Motor neuron (in vitro differentiated cells): ENCODE measurements around the gene KLC1. TPM values are rescaled to one million over a fixed set of nuclear protein-coding genes. Genes with fewer than 3 reads are reported as not detected.
A peak's percentile ranks its signal among the peaks of the same experiment; 100 is the strongest.
"Not testable (repeated sequence)": the region's sequence is repeated elsewhere in the genome, so short reads cannot be mapped to it uniquely, and the experiment has no call there.

Source experiments
- ATAC-seq, 8 experiments: fragments of 200-7000 bp; cut with Tn5 transposase; replicated peaks in 6 of 8; 2 replicates each; pipeline ENCODE4 v1.8.0; 2021; ENCODE audit warnings: mild to moderate bottlenecking in 8 of 8, moderate library complexity in 8 of 8
- H3K27ac ChIP-seq, 2 donors: fragments of 250-450 bp; sonication (Bioruptor Pico); 2 replicates each; pipeline ENCODE4 v1.9.0; 2021; ENCODE audit warnings: antibody characterized with exemption in 2 of 2, mild to moderate bottlenecking in 2 of 2, moderate library complexity in 1 of 2
- H3K4me1 ChIP-seq, 2 donors: fragments of 250-450 bp; sonication (Bioruptor Pico); replicated peaks in 1 of 2; 2 replicates each; pipeline ENCODE4 v1.6.1; 2021; ENCODE audit warnings: antibody characterized with exemption in 2 of 2, mild to moderate bottlenecking in 2 of 2, moderate library complexity in 1 of 2
- H3K4me3 ChIP-seq, 5 donors: fragments of 250-450 bp; sonication (Bioruptor Pico); 2 replicates each; pipeline ENCODE4 v1.9.0; 2021; ENCODE audit warnings: antibody characterized with exemption in 5 of 5, mild to moderate bottlenecking in 5 of 5, moderate library complexity in 4 of 5
- WGBS, 10 experiments: fragments of 450-650 bp; shearing (Covaris generic); methylation state at CpG; one replicate each; pipeline ENCODE4 v1.0.0; 2022; 5-methylcytosine and 5-hydroxymethylcytosine counted together
- in situ Hi-C, 9 experiments: fragments of 400-800 bp; cut with MboI; loops; one replicate each; pipeline ENCODE4 v1.15.0; 2021; ENCODE audit warnings: low sequenced_read_pairs in 9 of 9, low pct_unique_long_range_greater_than_20kb in 2 of 9; ENCODE audit not compliant: unreplicated experiment in 9 of 9
- total RNA-seq, 8 experiments: library from RNA; unstranded; fragments of 300-600 nt; gene quantifications; 2 replicates each; pipeline versions ENCODE4 v1.2.3 to v1.2.4, GENCODE V29; 2022

Gene KLC1
- total RNA-seq, 8 experiments from 2014 or later: 88.3 to 298 (median 254) TPM

- WGBS, 10 experiments: 35 to 100% (median 73%) methylated on average over 3 to 11 of the region's 16 CpGs
- H3K27ac ChIP-seq: no peak overlapping the region
- no peak overlapping the region for H3K4me3 ChIP-seq
- ATAC-seq: peak in 4 of 8 experiments; percentile 17 to 93 (median 91)
- H3K4me1 ChIP-seq: no peaks in the 10 kb centered on the region
- in situ Hi-C loops: no loop called here
Observed at GRCh38 chr14:103688906-103689902, 60.2 kb downstream of the KLC1 start.

GRCh38 chr14:103690332-103690731, 61.3 kb downstream of the KLC1 start:
- no peak overlapping the region for H3K4me3 ChIP-seq
- ATAC-seq: no peak
- in situ Hi-C loops: no loop called here
- WGBS, 10 experiments: 80 to 100% (median 100%) methylated on average over 1 to 7 of the region's 8 CpGs; no CpG with 5 or more reads in 1 of the 10 experiments
- H3K4me1 ChIP-seq: no peaks in the 10 kb centered on the region
- H3K27ac ChIP-seq: no peak overlapping the region

- H3K4me1 ChIP-seq, H3K4me3 ChIP-seq, ATAC-seq, in situ Hi-C loops, H3K27ac ChIP-seq: not testable (repeated sequence)
- 92 to 100% (median 96%) methylated on average over 1 to 3 of the region's 5 CpGs; no CpG with 5 or more reads in 5 of the 10 experiments for WGBS, 10 experiments
Observed at GRCh38 chr14:103691655-103692054, 62.6 kb downstream of the KLC1 start.

GRCh38 chr14:103692159-103692558, 63.1 kb downstream of the KLC1 start:
- whole genome bisulfite sequencing, 10 experiments: 90 to 100% (median 97%) methylated on average over 1 to 11 of the region's 17 CpGs; no CpG with 5 or more reads in 2 of the 10 experiments
- no peaks in the 10 kb centered on the region for H3K4me1 ChIP-seq
- in situ Hi-C loops: no loop called here
- H3K27ac ChIP-seq: no peak overlapping the region
- H3K4me3 ChIP-seq: no peak overlapping the region
- ATAC-seq: no peak

GRCh38 chr14:103692871-103693270, 63.9 kb downstream of the KLC1 start:
- ATAC-seq: no peak
- H3K27ac ChIP-seq: no peak overlapping the region

GRCh38 chr14:103693515-103693914, 64.5 kb downstream of the KLC1 start:
- H3K4me1 ChIP-seq: no peaks in the 10 kb centered on the region
- no peak for ATAC-seq
- no peak overlapping the region for H3K4me3 ChIP-seq
- no peak overlapping the region for H3K27ac ChIP-seq
- 80 to 100% (median 90%) methylated on average over 1 to 11 of the region's 22 CpGs; no CpG with 5 or more reads in 4 of the 10 experiments for WGBS, 10 experiments
- in situ Hi-C loops: no loop called here

More at GRCh38 chr14:103692871-103693270, 63.9 kb downstream of the KLC1 start:
- Histone ChIP-seq H3K4me3 (no peak overlapping the region), H3K4me1 (no peaks in the 10 kb centered on the region)
- in situ Hi-C loops: no loop called here
- 75 to 100% (median 88%) methylated on average over 1 to 6 of the region's 12 CpGs; no CpG with 5 or more reads in 2 of the 10 experiments for WGBS, 10 experiments

- 70 to 100% (median 94%) methylated on average over 1 to 15 of the region's 20 CpGs; no CpG with 5 or more reads in 2 of the 10 experiments for WGBS, 10 experiments
- ATAC-seq: no peak
- Histone ChIP-seq H3K4me3 (no peak overlapping the region), H3K4me1 (no peaks in the 10 kb centered on the region), H3K27ac (no peak overlapping the region)
- in situ Hi-C loops: no loop called here
Observed at GRCh38 chr14:103694572-103695026, 65.6 kb downstream of the KLC1 start.

- Histone ChIP-seq H3K4me1 (no peaks in the 10 kb centered on the region), H3K27ac (no peak overlapping the region), H3K4me3 (no peak overlapping the region)
- 67 to 96% (median 76%) methylated on average over 2 to 4 of the region's 14 CpGs; no CpG with 5 or more reads in 6 of the 10 experiments for WGBS, 10 experiments
- peak in 1 of 8 experiments; percentile 5 for ATAC-seq
- in situ Hi-C loops: no loop called here
Observed at GRCh38 chr14:103695296-103696069, 66.5 kb downstream of the KLC1 start.

- Histone ChIP-seq H3K27ac (no peak overlapping the region), H3K4me1 (no peaks in the 10 kb centered on the region), H3K4me3 (no peak overlapping the region)
- 80% methylated on average over 2 of the region's 13 CpGs; no CpG with 5 or more reads in 9 of the 10 experiments for WGBS, 10 experiments
- in situ Hi-C loops: no loop called here
- ATAC-seq: peak in 2 of 8 experiments; percentile 6 to 38
Observed at GRCh38 chr14:103696070-103696402, 67.0 kb downstream of the KLC1 start.

GRCh38 chr14:103696466-103697071, 67.6 kb downstream of the KLC1 start:
- Histone ChIP-seq H3K4me3 (no peak overlapping the region), H3K4me1 (no peaks in the 10 kb centered on the region), H3K27ac (no peak overlapping the region)
- in situ Hi-C loops: no loop called here
- WGBS, 10 experiments: 0 to 78% (median 46%) methylated on average over 2 to 8 of the region's 17 CpGs; no CpG with 5 or more reads in 2 of the 10 experiments
- peak in 5 of 8 experiments; percentile 52 to 79 (median 58) for ATAC-seq

GRCh38 chr14:103697206-103697602, 68.2 kb downstream of the KLC1 start:
- H3K4me1 ChIP-seq: no peaks in the 10 kb centered on the region
- no peak overlapping the region for H3K27ac ChIP-seq
- in situ Hi-C loops: no loop called here
- ATAC-seq: peak in 2 of 8 experiments; percentile 12 to 16
- 6 to 83% (median 58%) methylated on average over 1 to 3 of the region's 3 CpGs; no CpG with 5 or more reads in 5 of the 10 experiments for WGBS, 10 experiments
- H3K4me3 ChIP-seq: no peak overlapping the region

- 93 to 100% methylated on average over 1 to 3 of the region's 14 CpGs; no CpG with 5 or more reads in 8 of the 10 experiments for WGBS, 10 experiments
- Histone ChIP-seq H3K4me1 (no peaks in the 10 kb centered on the region), H3K27ac (no peak overlapping the region), H3K4me3 (no peak overlapping the region)
- peak in 2 of 8 experiments; percentile 8 for ATAC-seq
- in situ Hi-C loops: no loop called here
Observed at GRCh38 chr14:103697603-103698379, 68.8 kb downstream of the KLC1 start.
